DMS53 treated with DMSO at 0.1 percent for 48 hours (cell line): ENCODE data around the gene FUT8.
"Not testable (repeated sequence)": the region's sequence is repeated elsewhere in the genome, so short reads cannot be mapped to it uniquely, and the experiment has no call there.

ENCODE experiments used
- DNase-seq: peaks from one replicate; lab custom pipeline; 2025; ENCODE audit not compliant: unreplicated experiment; lab: John Stamatoyannopoulos, UW

FUT8 gene

DNA sequence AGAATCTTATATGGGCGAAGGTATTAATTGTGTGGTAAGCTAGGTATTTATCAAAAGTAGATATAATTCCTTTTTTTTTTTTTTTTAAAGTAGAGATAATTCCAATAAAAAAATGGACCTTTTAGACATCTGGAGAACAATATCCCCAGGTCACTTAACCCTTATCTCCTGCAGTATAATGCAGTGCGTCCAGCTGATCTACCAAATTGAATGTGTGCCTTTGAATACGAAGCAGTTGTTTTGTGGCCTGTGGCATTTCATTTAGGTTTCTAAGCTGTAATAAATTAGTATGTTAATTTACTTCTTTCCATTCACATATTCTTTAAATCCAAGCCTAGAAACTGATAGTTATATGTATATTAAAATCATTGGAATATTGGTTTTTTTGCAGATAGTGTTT is 3.1 kb downstream of the FUT8 start:
- no peak for DNase-seq

DNA sequence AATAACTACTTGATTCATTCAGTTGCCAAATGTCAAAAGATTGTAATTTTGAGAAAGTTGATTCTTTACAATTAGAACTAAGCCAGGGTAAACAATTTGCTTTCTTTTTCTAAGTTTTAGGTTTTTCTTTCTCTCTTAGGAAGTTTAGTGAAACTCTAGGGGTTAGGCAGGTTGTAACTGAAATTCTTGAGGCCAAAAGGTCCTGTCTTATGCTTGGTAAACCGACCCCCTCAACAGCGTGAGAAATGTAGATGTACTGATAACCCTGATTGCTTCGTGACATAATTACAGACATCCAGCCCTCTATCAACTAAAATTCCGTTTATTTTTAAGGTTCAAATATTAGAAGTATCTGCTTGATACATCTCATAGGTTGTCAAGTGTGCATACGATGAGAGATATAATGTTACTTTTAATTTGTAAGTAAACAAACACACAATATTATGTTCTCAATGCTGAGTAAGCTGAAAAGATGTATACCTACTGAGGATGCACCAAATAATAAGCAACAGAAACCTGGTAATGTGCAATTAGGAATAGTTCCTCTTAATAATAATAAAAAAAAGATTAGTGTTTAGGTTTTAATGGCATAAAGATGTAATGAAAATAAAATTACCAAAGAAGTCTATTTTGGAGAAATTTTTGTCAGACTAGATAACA is 7.2 kb downstream of the FUT8 start:
- DNase-seq: no peak

DNA sequence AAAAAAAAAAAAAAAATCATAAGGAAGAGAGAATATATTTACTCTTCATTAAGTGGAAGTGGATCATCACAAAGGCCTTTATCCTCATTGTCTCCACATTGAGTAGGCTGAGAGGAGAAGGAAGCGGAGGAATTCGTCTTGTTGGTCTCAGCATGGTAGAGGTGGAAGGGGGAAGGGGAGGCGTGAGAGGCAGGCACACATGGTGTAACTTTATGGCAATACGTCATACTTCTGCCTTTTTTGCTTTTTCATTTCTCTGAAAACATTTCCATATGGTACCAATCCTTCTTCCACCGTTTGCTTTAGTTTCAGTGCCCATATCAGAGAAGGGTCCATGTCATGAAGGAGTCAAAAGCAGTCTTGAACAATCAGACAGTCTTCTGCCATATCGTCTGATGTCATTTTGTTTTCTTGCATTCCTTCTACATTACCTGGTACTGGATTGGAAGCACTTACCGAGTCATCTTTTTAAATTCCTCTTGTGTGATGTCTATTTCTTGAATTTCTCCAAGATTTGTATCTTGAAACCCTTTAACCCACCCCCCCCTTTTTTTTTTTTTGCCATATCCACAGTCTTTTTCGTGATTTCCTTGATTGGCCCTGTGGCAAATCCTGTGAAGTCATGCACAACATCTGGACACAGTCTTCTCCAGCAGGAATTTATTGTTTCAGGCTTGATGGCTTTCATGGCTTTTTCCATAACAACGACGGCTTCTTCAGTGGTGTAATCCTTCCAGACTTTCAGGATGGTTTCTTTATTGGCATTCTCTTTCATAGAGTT is 8.9 kb downstream of the FUT8 start:
- DNase-seq: no peak

DNA sequence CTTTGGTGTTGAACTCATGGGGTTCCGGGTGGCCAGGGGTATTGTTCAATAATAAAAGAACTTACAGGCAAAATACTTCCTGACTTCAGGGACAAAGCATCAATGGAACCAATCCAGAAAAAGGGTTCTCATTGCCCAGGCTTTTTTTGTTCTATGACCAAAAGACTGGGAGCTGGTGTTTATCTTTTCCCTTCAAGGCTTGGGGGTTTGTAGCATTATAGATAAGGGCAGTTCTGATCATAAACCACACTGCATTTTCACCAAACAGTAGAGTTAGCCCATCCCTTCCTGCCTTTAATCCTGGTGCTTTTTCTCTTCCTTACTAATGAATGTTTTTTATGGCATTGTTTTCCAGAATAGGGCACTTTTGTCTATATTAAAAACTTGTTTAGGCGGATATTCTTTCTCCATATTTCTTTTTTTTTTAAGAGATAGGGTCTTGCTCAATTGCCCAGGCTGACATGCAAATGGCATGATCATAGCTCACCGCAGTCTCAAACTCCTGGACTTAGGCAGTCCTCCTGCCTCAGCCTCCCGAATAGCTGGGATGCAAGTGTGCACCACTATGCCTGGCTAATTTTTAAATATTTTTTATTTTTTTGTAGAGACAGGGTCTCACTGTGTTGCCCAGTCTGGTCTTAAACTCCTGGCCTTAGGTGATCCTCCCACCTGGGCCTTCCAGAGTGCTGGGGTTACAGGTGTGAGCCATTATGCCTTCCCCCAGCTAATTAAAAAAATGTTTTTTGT is 9.7 kb downstream of the FUT8 start:
- DNase-seq: no peak

DNA sequence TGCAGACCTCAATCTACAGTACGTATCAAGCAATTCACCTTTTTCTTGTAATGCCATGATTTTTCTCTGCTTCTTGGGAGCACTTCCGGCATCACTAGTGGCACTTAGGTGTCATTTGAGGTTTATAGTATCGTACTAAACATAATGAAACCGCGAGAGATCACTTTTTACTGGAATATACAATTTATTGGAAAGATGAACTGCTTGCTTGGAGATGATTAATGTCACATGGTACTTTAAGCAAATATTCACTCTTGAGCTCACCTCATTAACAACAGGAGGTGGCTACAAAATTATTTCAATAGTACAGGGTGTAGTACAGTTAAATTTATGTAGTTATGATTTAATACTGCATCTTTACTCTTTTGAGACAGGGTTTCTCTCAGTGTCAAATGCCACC is 11.5 kb downstream of the FUT8 start:
- no peak for DNase-seq

DNA sequence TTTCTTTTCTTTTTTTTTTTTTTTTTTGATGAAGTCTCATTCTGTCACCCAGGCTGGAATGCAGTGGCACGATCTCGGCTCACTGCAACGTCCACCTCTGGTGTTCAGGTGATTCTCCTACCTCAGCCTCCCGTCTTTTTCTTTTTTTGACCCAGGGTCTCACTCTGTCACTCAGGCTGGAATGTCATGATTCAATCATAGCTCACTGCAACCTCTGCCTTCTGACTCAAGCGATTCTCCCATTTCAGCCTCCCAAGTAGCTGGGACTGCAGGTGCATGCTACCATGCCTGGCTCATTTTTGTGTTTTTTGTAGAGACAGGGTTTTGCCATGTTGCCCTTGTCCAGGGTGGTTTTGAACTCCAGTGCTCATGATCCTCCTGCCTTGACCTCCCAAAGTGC is 12.0 kb downstream of the FUT8 start:
- no peak for DNase-seq

DNA sequence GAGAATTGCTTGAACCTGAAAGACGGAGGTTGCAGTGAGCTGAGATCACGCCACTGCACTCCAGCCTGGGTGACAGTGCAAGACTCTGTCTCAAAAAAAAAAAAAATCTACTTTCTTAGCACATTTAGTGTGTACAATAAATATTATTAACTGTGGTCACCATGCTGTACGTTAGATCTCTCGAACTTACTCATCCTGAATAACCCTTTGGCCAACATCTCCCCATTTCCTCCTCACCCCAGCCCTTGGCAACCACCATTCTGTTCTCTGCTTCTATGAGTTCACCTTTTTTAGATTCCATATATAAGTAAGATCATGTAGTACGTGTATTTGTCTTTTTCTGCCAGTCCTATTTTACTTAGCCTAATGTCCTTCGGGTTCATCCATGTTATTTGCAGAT is 13.4 kb downstream of the FUT8 start:
- no peak for DNase-seq

DNA sequence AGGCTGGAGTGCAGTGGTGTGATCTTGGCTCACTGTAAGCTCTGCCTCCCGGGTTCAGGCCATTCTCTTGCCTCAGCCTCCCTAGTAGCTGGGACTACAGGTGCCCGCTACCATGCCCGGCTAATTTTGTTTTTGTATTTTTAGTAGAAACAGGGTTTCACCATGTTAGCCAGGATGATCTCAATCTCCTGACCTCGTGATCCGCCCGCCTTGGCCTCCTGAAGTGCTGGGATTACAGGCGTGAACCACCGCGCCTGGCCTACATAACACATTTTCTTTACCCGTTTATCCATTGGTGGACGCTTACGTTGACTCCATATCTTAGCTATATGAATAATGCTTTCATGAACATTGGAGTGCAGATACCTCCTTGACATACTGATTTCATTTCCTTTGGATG is 14.4 kb downstream of the FUT8 start:
- DNase-seq: not testable (repeated sequence)

DNA sequence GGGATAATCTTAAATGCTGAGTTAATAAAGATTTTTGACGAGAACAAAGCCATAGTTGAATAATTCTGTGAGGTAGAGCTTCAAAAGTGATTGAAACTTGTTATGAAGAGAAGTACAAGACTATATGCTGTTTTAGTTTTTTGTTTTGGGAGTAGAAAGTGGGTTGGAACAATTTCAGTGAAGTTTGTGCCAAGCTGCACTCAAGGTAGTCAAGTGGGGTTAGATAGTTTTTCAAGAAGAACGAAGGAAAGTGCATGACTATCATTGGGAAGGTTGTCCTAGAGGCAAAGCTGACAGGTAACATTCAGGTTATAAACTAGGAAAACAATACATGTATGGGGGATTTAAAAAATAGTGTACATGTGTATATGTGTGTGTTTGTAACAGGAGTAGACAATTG is 16.2 kb downstream of the FUT8 start:
- no peak for DNase-seq

DNA sequence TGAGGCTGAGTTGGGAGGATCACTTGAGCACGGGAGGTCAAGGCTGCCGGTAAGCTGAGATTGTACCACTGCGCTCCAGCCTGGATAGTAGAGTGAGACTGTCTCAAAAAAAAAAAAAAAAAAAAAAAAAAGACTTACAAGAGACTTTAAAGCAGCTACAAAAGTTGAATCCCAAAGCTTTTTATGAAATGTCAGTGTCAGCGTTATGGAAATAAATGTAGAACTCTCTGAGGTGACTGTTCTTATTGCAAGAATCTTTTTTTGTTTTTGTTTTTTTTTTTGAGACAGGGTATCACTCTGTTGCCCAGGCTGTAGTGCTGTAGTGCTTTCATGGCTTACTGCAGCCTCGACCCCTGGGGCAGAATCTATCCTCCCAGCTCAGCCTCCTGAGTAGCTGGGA is 17.2 kb downstream of the FUT8 start:
- DNase-seq: no peak

DNA sequence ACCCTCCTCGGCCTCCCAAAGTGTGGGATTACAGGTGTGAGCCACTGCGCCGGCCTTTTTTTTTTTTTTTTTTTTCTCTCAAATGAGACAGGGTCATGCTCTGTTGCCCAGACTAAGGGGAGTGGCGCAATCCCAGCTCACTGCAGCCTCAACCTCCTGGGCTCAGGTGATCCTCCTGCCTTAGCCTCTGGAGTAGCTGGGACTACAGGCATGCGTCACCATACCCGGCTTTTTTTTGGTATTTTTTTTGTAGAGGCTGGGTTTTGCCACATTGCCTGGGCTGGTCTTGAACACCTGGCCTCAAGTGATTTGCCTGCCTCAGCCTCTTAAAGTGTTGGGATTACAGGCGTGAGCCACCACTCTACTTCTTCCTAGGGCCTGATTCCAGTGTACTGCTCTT is 18.7 kb downstream of the FUT8 start:
- no peak for DNase-seq

DNA sequence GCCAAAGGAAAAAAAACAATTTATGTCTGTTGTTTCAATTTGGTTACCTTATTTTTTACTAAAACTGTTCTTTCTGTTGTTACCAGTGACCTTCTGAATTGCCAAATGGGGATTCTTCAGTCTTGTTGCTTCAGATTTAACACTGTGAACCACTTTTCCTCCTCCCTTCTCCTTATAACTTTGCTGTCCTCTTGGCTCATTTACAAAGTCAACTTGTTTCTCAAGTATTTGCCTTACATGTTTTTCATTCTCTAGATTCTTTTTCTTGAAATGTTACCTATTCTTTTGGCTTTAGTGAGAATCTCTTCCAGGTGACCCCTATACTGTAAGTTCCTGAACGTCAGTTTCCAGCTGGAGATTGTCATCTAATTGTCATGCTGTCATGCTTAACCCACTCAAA is 19.4 kb downstream of the FUT8 start:
- no peak for DNase-seq

DNA sequence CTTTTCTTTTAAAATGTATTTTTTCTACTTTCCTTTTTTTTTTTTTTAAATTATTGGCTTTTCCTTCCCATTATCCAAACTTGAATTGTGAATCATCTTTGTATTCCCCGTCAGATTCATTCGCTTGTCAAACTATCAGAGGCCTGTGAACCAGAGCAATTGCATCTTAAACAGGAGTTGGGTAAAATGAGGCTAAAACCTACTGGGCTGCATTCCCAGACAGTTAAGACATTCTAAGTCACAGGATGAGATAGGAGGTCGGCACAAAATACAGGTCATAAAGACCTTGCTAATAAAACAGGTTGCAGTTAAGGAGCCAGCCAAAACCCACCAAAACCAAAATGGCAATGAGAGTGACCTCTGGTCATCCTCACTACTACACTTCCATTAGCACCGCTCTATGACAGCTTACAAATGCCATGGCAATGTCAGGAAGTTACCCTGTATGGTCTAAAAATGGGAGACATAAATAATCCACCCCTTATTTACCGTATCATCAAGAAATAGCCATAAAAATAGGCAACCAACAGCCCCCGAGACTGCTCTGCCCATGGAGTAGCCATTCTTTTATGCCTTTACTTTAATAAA is 19.9 kb downstream of the FUT8 start:
- DNase-seq: no peak

DNA sequence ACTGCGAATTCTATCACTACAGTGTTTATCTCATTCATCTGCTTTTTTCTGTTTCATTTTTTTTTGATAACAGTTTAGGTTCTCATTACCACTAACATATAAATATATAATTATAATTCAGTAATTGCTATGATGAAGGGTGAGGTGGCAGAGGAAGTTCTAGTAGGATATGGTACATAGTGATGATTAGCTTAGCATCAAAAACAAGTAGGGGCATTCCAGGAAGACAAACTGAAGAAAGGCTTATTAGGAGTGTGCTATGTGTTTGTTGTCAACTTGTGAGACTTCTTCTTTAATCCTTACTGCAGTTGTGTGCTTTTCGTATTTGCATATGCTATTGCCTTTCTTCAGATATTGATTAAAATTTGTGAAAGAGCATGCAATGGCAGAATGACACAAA is 20.6 kb downstream of the FUT8 start:
- DNase-seq: no peak

DNA sequence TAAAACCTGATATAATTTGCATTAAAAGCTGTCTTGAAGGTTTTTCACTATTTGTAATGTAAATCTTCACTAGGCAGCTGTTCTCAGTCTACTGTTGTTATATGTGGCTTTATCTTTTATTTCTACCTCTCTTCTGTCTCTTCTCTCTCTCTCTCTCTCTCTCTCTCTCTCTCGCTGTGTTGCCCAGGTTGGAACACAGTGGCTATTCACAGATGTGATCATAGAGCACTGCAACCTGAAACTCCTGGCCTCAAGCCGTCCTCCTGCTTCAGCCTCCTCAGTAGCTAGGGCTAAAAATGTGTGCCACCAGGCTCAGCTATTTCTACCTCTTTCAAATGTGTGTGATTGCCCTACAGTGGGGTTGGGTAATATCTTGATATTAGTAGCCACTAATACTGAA is 21.1 kb downstream of the FUT8 start:
- DNase-seq: no peak

DNA sequence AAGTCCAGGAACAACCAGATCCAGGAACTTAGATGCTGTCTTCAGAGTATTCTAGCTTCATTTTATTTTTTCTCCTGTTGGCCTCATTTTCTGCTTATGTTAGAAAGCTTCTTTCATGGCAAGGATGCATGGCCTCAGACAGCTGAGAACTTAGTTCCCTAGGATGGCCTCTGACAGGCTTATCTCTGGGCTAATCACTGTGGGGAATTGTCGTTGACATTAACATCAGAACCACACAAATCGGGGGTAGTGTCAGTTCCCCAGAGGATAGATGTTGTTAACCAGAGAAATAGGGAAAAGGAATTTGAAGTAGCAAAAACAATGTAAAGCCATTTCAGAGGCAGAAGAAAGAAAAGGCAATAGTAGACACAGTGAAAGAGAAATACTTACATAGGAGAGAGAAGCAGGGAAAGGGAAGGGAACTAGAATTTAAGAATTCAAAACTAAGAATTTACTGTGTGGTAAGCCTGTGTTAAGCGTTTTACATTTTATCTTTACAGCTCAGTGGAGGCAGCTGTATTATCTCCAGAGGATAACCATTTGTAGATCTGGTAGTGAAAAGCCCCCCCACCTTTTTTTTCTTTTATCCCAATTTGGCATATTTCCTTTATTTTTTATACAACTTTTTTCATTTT is 21.8 kb downstream of the FUT8 start:
- no peak for DNase-seq

DNA sequence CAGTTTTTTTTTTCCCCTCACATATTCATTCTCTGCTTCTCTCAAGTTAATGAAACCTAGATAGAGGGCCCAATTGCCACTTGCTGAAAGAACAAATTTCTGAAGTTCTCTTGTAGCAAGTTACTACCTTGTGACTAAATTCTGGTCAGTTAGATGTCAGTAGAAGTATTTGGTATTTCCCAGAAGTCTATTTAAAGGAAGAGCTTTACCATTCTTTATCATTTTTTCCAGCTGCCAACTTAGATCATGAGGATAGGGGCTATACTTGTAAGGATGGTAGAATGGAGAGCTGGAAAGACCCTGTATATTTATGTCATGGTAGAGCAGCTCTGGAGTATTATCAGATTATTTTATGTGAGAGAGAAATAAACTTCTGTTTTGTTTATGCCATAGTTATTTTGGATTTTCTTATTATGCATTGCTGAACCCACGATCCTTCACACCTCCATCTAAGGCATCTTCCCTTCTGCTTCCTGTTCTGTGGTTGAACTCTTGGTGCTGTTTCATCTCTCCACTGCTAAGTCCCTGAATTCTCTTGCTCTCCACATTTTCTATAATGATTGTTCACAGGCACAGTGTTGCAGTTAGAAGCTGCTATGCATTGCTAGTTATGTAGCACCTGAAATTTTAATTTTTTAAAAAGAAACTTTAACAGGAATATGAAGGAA is 25.9 kb downstream of the FUT8 start:
- no peak for DNase-seq

DNA sequence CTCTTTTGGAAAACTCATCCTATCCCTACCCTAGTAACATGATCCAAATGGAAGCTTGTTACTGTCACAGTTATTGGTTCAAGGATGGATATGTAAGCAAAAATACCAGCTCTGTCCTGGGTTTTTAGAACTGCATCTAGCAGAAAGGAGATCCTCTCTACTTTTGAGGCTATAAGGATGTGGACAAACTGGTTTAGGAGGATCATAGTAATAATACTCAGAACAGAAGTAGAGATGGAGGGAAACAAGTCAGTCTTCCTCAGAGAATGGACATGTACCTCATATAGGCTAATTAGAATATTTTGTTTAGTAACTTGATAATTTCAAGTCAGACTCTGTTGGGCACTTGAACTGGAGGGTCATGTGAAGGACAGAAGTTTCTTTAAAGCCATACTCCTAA is 26.6 kb downstream of the FUT8 start:
- no peak for DNase-seq

DNA sequence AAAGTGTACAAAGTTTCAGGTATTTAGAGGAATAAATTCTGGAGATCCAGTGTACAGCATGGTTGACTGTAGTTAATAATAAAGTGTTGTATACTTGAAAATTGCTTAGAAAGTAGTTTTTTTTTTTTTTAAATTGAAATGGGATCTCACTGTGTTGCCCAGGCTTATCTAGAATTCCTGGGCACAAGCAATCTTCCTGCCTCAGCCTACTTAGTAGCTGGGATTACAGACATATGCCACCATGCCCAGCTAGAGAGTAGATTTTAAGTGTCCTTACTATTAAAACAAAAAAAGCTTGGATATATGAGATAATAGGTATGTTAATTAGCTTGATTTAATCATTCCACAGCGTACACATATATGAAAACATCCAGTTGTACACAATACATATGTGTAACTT is 27.7 kb downstream of the FUT8 start:
- no peak for DNase-seq

DNA sequence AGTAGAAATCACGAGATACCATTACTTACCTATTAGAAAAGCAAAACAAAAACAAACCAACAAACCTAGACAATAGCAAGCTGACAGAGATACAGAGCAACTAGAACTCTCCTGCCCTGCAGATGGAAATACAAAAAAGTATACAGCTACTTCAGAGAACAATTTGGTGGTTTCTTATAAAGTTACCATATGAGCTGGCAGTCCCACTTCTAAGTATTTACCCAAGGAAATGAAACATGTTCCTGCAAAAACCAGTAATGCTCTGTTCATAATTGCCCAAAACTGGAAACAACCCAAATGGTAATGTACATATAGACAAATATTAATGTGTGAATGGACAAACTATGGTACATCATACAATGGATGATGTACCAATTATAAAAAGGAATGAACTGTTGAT is 31.7 kb downstream of the FUT8 start:
- DNase-seq: no peak

DNA sequence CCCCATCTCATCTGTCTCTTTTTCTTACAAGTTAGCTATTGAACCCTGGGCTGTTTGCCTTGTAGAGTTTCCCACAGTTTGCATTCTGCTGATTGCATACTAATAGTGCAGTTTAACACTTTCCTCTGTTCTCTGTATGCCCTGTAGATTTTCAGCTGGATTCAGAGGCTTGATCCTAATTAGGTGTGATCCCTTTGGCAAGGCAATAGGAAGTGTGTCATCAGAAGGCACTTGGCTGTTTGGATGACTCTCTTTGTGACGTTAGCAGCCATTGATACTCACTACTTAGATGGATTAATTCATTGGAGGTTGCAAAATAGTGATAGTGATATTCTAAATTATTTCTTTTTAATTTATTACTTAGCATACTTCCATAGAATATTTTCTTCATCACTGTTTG is 33.6 kb downstream of the FUT8 start:
- no peak for DNase-seq
